KMS-11 (cell line): ENCODE results near the gene JUND.

Source experiments
- H2AFZ ChIP-seq: fragments of 200-600 bp; sonication (generic); 2 replicates; pipeline ENCODE4 v1.6.1; 2016; ENCODE audit warnings: antibody characterized with exemption, mixed run types, low read depth
- H3K27ac ChIP-seq: fragments of 200-600 bp; sonication (generic); 2 replicates; pipeline ENCODE4 v1.6.1; 2016; ENCODE audit warnings: mild to moderate bottlenecking, mixed run types
- H3K27me3 ChIP-seq: fragments of 200-600 bp; sonication (generic); 2 replicates; pipeline ENCODE4 v1.6.1; 2017; ENCODE audit warnings: mild to moderate bottlenecking, low read depth, mixed run types, moderate library complexity; ENCODE audit not compliant: insufficient read depth
- H3K36me3 ChIP-seq: fragments of 200-600 bp; sonication (generic); 2 replicates; pipeline ENCODE4 v1.6.1; 2017; ENCODE audit warnings: mild to moderate bottlenecking, mixed run types; ENCODE audit not compliant: insufficient read depth
- H3K4me1 ChIP-seq: fragments of 200-600 bp; sonication (generic); 2 replicates; pipeline ENCODE4 v1.6.1; 2016; ENCODE audit warnings: mild to moderate bottlenecking, low read depth, mixed run types; ENCODE audit not compliant: poor library complexity, severe bottlenecking
- H3K4me2 ChIP-seq: fragments of 200-600 bp; sonication (generic); 2 replicates; pipeline ENCODE4 v1.7.0; 2016; ENCODE audit warnings: mild to moderate bottlenecking, mixed run types
- H3K4me3 ChIP-seq: fragments of 200-600 bp; sonication (generic); IDR thresholded peaks from 2 replicates; pipeline ENCODE4 v1.6.1; 2017; ENCODE audit warnings: low read depth, low read length, mixed read lengths; ENCODE audit not compliant: insufficient read depth
- H3K79me2 ChIP-seq: fragments of 200-600 bp; sonication (generic); 2 replicates; pipeline ENCODE4 v1.6.1; 2016; ENCODE audit warnings: low read depth, mixed run types; ENCODE audit not compliant: insufficient read depth
- H3K9ac ChIP-seq: fragments of 200-600 bp; sonication (generic); 2 replicates; pipeline ENCODE4 v1.6.1; 2016; ENCODE audit warnings: mild to moderate bottlenecking, mixed run types
- H4K20me1 ChIP-seq: fragments of 200-600 bp; sonication (generic); 2 replicates; pipeline ENCODE4 v1.6.1; 2016; ENCODE audit warnings: mild to moderate bottlenecking, mixed run types; ENCODE audit not compliant: insufficient read depth
- TF ChIP-seq, protein P1 (sequence below): fragments of 200-600 bp; sonication (generic); conservative IDR thresholded peaks from 2 replicates; pipeline ENCODE4 v1.6.1; 2017; ENCODE audit warnings: low read depth, mild to moderate bottlenecking, antibody characterized with exemption, low read length, moderate library complexity, mixed read lengths

The JUND gene

DNA sequence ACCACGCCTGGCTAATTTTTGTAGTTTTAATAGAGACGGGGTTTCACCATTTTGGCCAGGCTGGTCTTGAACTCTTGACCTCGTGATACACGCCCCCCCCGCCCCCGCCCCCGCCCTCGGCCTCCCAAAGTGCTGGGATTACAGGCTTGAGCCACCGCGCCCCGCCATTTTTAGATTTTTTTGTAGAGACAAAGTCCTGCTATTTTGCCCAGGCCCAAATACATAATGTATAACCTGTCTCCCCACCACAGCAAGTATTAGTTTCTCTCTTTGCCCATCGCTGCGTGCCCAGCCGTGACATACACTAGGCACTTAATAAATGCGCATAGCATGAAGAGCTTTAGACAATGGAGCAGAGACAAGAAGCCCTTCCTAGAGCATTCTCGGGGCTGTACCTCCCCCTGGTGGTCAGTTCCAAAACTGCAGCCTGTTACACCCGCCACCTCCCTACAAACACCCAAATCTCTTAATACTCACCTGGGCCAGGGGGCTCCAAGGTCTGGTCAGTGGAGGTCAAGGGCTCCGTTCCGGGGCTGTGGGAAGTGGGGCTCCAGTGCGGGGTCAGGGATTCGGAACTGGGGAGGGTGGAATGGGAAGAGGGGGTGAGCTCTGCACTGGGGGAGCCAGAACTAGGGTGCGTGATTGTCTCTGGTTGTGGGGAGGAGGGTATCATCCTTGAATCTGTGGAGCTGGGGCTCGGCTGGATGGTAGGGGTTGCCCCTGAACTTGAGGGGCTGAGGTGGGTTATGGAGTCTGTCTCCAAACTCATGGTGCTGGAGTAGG is 29.6 kb downstream of the JUND start:
- Histone ChIP-seq H3K27ac (no peak overlapping the region), H3K4me1 (no peaks in the 10 kb centered on the region), H3K36me3 (no peaks in the 10 kb centered on the region), H3K79me2 (no peaks in the 10 kb centered on the region), H2AFZ (no peak overlapping the region), H4K20me1 (no peaks in the 10 kb centered on the region), H3K4me2 (no peak overlapping the region), H3K9ac (no peak overlapping the region), H3K4me3 (no peak overlapping the region), H3K27me3 (peaks cover 77% of the 10 kb centered on the region)
- TF ChIP-seq, protein P1, sequence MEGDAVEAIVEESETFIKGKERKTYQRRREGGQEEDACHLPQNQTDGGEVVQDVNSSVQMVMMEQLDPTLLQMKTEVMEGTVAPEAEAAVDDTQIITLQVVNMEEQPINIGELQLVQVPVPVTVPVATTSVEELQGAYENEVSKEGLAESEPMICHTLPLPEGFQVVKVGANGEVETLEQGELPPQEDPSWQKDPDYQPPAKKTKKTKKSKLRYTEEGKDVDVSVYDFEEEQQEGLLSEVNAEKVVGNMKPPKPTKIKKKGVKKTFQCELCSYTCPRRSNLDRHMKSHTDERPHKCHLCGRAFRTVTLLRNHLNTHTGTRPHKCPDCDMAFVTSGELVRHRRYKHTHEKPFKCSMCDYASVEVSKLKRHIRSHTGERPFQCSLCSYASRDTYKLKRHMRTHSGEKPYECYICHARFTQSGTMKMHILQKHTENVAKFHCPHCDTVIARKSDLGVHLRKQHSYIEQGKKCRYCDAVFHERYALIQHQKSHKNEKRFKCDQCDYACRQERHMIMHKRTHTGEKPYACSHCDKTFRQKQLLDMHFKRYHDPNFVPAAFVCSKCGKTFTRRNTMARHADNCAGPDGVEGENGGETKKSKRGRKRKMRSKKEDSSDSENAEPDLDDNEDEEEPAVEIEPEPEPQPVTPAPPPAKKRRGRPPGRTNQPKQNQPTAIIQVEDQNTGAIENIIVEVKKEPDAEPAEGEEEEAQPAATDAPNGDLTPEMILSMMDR, result peak; percentile 97

DNA sequence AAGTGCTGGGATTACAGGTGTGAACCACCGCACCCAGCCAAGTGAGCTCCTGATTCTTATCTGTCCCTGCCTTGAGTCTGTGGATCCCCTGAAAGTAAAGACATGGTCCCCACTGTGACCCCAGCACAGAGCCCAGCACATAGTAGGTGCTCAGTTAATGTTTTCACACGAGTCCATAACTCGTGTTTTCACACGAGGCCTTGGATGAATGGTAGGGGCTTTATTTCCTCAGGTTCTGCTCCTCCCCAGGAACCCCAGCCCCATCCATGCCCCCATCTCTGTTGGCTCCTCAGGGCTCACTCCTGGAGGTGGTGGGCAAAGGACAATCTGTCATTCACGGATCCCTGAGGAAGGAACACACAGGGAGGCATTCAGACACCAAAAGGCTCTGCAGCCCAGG is 31.6 kb downstream of the JUND start:
- H3K4me2 ChIP-seq, result no peak overlapping the region
- H3K36me3 ChIP-seq, result no peaks in the 10 kb centered on the region
- H3K27me3 ChIP-seq, result peaks cover 76% of the 10 kb centered on the region
- H3K4me3 ChIP-seq, result no peak overlapping the region
- no peaks in the 10 kb centered on the region for H3K4me1 ChIP-seq
- no peak overlapping the region for H3K27ac ChIP-seq
- TF ChIP-seq, protein P1, result no peak
- no peak overlapping the region for H2AFZ ChIP-seq
- H3K79me2 ChIP-seq, result no peaks in the 10 kb centered on the region
- H3K9ac ChIP-seq, result no peak overlapping the region
- no peaks in the 10 kb centered on the region for H4K20me1 ChIP-seq

DNA sequence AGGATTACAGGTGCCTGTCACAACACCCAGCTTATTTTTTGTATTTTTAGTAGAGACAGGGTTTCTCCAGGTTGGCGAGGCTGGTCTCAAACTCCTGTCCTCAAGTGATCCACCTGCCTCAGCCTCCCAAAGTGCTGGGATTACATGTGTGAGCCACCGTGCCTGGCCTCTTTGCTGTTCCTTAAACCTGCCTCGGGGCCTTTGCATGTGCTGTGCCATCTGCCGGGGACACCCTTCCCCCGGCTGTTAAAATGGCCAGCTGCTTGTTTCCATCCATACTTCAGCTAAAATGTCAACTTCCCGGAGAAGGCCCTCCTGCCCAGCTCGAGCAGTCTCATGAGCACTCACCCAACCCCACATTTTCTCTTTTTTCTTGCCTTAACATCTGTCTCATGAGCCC is 36.1 kb downstream of the JUND start:
- Histone ChIP-seq H3K79me2 (no peaks in the 10 kb centered on the region), H3K27me3 (peaks cover 87% of the 10 kb centered on the region), H3K27ac (no peak overlapping the region), H2AFZ (no peak overlapping the region), H3K36me3 (no peaks in the 10 kb centered on the region), H3K4me2 (no peak overlapping the region), H3K9ac (no peak overlapping the region), H3K4me3 (no peak overlapping the region), H4K20me1 (no peaks in the 10 kb centered on the region), H3K4me1 (no peaks in the 10 kb centered on the region)
- TF ChIP-seq, protein P1, result no peak

DNA sequence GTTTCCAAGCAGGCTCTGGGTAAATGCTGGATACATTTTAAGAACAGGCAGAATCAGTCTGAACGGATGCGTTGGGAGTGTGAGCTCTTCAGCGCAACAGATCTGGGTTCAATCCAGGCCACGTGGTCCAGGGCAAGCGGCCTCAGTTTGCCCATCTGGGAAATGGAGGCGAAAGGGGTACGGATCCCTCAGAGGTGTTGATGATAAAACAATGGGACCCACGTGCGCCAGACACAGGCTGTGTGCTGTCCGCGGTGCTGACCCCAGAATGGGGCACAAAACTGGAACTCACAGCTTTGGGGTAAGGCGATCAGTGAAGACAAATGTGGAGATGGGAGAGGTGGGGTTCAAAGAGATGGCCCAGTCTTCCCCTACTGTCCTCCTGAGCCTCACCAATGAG is 42.1 kb downstream of the JUND start:
- Histone ChIP-seq H4K20me1 (no peaks in the 10 kb centered on the region), H3K27ac (no peak overlapping the region), H3K27me3 (peaks cover 95% of the 10 kb centered on the region), H3K4me1 (no peaks in the 10 kb centered on the region), H3K36me3 (no peaks in the 10 kb centered on the region), H3K4me2 (no peak overlapping the region), H3K79me2 (no peaks in the 10 kb centered on the region), H3K4me3 (no peak overlapping the region), H2AFZ (no peak overlapping the region), H3K9ac (no peak overlapping the region)
- TF ChIP-seq, protein P1, result no peak
